Spleen (tissue), 7 donors: ENCODE results near the gene ZNF618.

Experiments used
- POLR2AphosphoS5 ChIP-seq, 3 donors: sonication (generic); formaldehyde crosslinking; IDR thresholded peaks; one replicate each; pipeline ENCODE4 v1.5.1; 2017; ENCODE audit warnings: antibody characterized with exemption in 3 of 3
- TF ChIP-seq, protein P1 (sequence below), 11 experiments: fragments of 200-600 bp in 7 of 11; fragments of 450-650 bp in 4 of 11; sonication (generic) in 4 of 11; IDR thresholded peaks in 8 of 11; conservative IDR thresholded peaks in 3 of 11; 1 replicate in 7 of 11; 2 replicates in 4 of 11; pipeline versions ENCODE4 v1.4.0 to v1.8.0; 2016 to 2021; ENCODE audit warnings: antibody characterized with exemption in 11 of 11, inconsistent platforms in 4 of 11, mild to moderate bottlenecking in 1 of 11
- donor health status: DM: no; HTN: no; CAD: no; lungs with moderate emphysema.
- donor health status: DM: no; HTN: no; CAD: no.
- donor health status: DM: no; HTN: no; CAD: no.

DNA sequence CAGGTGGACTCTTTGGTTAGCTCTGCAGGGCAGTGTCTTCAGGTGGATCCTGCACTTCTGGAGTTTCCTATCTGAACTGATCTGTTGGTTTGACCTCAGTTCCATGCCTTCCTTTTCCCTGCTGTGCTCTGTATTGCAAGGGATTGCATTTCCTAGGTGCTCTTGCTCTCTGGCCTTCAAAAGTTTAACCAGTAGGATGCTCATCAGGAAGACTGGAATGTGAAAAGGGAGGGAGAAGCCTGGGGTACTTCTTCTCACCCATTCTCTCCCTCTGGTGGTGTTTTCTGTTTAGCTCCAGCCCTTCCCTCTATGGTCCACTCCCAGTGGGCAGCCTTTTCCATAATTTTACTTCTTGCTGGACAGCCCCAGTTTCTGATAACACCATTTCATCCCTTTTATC is 78.5 kb downstream of the ZNF618 start:
- TF ChIP-seq, protein P1, sequence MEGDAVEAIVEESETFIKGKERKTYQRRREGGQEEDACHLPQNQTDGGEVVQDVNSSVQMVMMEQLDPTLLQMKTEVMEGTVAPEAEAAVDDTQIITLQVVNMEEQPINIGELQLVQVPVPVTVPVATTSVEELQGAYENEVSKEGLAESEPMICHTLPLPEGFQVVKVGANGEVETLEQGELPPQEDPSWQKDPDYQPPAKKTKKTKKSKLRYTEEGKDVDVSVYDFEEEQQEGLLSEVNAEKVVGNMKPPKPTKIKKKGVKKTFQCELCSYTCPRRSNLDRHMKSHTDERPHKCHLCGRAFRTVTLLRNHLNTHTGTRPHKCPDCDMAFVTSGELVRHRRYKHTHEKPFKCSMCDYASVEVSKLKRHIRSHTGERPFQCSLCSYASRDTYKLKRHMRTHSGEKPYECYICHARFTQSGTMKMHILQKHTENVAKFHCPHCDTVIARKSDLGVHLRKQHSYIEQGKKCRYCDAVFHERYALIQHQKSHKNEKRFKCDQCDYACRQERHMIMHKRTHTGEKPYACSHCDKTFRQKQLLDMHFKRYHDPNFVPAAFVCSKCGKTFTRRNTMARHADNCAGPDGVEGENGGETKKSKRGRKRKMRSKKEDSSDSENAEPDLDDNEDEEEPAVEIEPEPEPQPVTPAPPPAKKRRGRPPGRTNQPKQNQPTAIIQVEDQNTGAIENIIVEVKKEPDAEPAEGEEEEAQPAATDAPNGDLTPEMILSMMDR (IDR thresholded peaks at IDR 0.05 in 8 of 11, conservative IDR thresholded peaks at IDR 0.05 in 3 of 11): no peak
- TF ChIP-seq POLR2AphosphoS5 (IDR thresholded peaks at IDR 0.05): no peak
